ENCODE data around the gene MUSTN1. TPM values are rescaled to one million over a fixed set of nuclear protein-coding genes. Genes with fewer than 3 reads are reported as not detected.

Gene MUSTN1
- polyA plus RNA-seq, 2 of the 4 experiments (the other 2 are of a cell fraction) = not detected

- TF ChIP-seq RNF2 (IDR thresholded peaks at IDR 0.05; ENCODE audit: borderline replicate concordance, low read depth) (no peak), KDM1A (IDR thresholded peaks at IDR 0.05; ENCODE audit: low read depth) (no peak), ZC3H11A (IDR thresholded peaks at IDR 0.05) (no peak), KDM5A (IDR thresholded peaks at IDR 0.05) (no peak)
Observed at GRCh38 chr3:52848617-52849016, 13.8 kb upstream of the MUSTN1 start (continued).

DNA sequence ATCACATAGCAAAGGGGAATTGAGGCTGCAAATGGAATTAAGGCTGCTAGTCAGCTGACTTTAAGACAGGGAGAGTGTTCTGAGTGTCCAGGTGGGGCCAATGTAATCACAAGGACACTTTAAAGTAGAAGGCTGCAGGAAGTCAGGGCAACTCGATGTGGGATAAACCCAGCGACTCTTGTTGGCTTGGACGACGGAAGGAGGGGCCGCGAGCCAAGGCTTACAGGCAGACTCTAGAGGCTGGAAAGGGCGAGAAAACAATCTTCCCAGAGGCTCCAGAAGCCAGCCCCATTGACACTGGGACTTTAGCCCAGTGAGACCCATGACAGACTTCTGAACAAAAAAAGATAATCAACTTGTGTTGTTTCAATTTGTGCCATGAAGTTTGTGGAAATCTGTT lies 12.9 kb upstream of the MUSTN1 start:
- 88% methylated on average over 7 of the region's 7 CpGs for WGBS (ENCODE audit: missing lambda C conversion rate)
- ATAC-seq (no peak), FAIRE-seq (no peak), DNase-seq (ENCODE audit: low read depth in 1 of 2, low spot score in 1 of 2) (no peak)
- Histone ChIP-seq H3K4me3 (no peak overlapping the region), H3K27ac (no peak overlapping the region), H3K4me1 (no peaks in the 10 kb centered on the region), H3K4me2 (no peak overlapping the region), H3K9me3 (no peaks in the 10 kb centered on the region)
- ChIA-PET CTCF (interaction anchor here (1.3 to 1.5 kb wide), 2 partner anchors 10 to 16 kb away, joined by 3 to 4 read pairs; no protein-coding TSS in a partner anchor), POLR2A (no interaction called here)
- TF ChIP-seq MAFK (IDR thresholded peaks at IDR 0.05; ENCODE audit: partially characterized antibody) (no peak), PHF8 (IDR thresholded peaks at IDR 0.05; ENCODE audit: borderline replicate concordance, low read depth) (no peak)

DNA sequence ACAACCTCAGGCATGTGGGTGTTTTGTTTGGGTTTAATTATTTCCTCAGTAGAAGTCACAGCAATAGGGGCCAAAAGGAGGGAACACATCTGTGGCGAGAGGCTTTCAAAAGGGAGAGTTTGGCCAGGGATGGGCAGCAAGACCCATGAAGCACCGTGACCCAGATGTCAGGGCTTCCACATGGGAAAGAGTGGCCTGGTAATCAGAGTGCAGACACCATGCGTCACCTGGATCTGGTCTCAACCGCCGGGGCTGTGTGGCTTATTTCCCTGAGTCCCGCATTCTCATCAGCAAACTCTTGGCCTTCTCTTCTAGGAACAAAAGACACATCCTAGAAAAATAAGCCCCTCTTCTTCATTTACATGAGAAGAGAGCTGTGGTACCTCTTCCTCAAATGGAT lies 12.4 kb upstream of the MUSTN1 start:
- Histone ChIP-seq H3K4me3 (no peak overlapping the region), H3K27ac (no peak overlapping the region), H3K9me3 (no peaks in the 10 kb centered on the region), H3K4me2 (no peak overlapping the region), H3K4me1 (no peaks in the 10 kb centered on the region)
- no peak for DNase-seq (ENCODE audit: low read depth in 1 of 2, low spot score in 1 of 2)
- no peak for FAIRE-seq
- no peak for TF ChIP-seq GATA3 (IDR thresholded peaks at IDR 0.05; ENCODE audit: borderline replicate concordance)
- no peak for TF ChIP-seq NR3C1 (IDR thresholded peaks at IDR 0.05)
- TF ChIP-seq, protein P1, sequence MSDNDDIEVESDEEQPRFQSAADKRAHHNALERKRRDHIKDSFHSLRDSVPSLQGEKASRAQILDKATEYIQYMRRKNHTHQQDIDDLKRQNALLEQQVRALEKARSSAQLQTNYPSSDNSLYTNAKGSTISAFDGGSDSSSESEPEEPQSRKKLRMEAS (IDR thresholded peaks at IDR 0.05) = no peak
- no peak for TF ChIP-seq HOXA7 (CRISPR knock-in tag; IDR thresholded peaks at IDR 0.05)
- no peak for TF ChIP-seq JUN (IDR thresholded peaks at IDR 0.05)
- TF ChIP-seq, protein P2, sequence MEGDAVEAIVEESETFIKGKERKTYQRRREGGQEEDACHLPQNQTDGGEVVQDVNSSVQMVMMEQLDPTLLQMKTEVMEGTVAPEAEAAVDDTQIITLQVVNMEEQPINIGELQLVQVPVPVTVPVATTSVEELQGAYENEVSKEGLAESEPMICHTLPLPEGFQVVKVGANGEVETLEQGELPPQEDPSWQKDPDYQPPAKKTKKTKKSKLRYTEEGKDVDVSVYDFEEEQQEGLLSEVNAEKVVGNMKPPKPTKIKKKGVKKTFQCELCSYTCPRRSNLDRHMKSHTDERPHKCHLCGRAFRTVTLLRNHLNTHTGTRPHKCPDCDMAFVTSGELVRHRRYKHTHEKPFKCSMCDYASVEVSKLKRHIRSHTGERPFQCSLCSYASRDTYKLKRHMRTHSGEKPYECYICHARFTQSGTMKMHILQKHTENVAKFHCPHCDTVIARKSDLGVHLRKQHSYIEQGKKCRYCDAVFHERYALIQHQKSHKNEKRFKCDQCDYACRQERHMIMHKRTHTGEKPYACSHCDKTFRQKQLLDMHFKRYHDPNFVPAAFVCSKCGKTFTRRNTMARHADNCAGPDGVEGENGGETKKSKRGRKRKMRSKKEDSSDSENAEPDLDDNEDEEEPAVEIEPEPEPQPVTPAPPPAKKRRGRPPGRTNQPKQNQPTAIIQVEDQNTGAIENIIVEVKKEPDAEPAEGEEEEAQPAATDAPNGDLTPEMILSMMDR (IDR thresholded peaks at IDR 0.05) = no peak
- ATAC-seq = no peak
- POLR2A ChIA-PET = no interaction called here
- CTCF ChIA-PET = no interaction called here
- 88% methylated on average over 6 of the region's 6 CpGs for WGBS (ENCODE audit: missing lambda C conversion rate)

GRCh38 chr3:52846432-52846965 lies 11.7 kb upstream of the MUSTN1 start:
- no peak for DNase-seq (ENCODE audit: low read depth in 1 of 2, low spot score in 1 of 2)
- Histone ChIP-seq H3K4me2 (no peak overlapping the region), H3K4me1 (no peaks in the 10 kb centered on the region), H3K4me3 (no peak overlapping the region), H3K9me3 (no peaks in the 10 kb centered on the region), H3K27ac (no peak overlapping the region)
- POLR2A ChIA-PET = no interaction called here
- CTCF ChIA-PET = interaction anchor here (0.7 kb wide), 1 partner anchor 25 kb away, joined by 3 read pairs; no protein-coding TSS in a partner anchor
- no peak for ATAC-seq
- no peak for TF ChIP-seq POLR2A (IDR thresholded peaks at IDR 0.05; ENCODE audit: low read length)
- TF ChIP-seq RNF2 (IDR thresholded peaks at IDR 0.05; ENCODE audit: borderline replicate concordance, low read depth) = no peak
- no peak for TF ChIP-seq BHLHE40 (IDR thresholded peaks at IDR 0.05; ENCODE audit: low read depth, low read length)
- no peak for TF ChIP-seq NPAS2 (CRISPR knock-in tag; IDR thresholded peaks at IDR 0.05; ENCODE audit: borderline replicate concordance)
- no peak for TF ChIP-seq HOXA7 (CRISPR knock-in tag; IDR thresholded peaks at IDR 0.05)
- TF ChIP-seq ZC3H11A (IDR thresholded peaks at IDR 0.05) = no peak
- TF ChIP-seq ZNF302 (CRISPR knock-in tag; IDR thresholded peaks at IDR 0.05) = no peak
- TF ChIP-seq FOSB (CRISPR knock-in tag; IDR thresholded peaks at IDR 0.05) = no peak
- no peak for TF ChIP-seq TFCP2L1 (CRISPR knock-in tag; IDR thresholded peaks at IDR 0.05)
- TF ChIP-seq RFX5 (IDR thresholded peaks at IDR 0.05) = no peak
- TF ChIP-seq BCL3 (IDR thresholded peaks at IDR 0.05) = no peak
- no peak for TF ChIP-seq NR3C1 (IDR thresholded peaks at IDR 0.05)
- no peak for TF ChIP-seq JUNB (IDR thresholded peaks at IDR 0.05)
- no peak for TF ChIP-seq EP300 (IDR thresholded peaks at IDR 0.05)
- TF ChIP-seq EHMT2 (IDR thresholded peaks at IDR 0.05; ENCODE audit: low read depth) = no peak
- no peak for TF ChIP-seq POLR2AphosphoS2 (conservative IDR thresholded peaks at IDR 0.05; ENCODE audit: low read length)
- TF ChIP-seq, protein P2 (IDR thresholded peaks at IDR 0.05) = no peak
- TF ChIP-seq JUN (IDR thresholded peaks at IDR 0.05) = no peak
- TF ChIP-seq, protein P1 (IDR thresholded peaks at IDR 0.05) = no peak
- FAIRE-seq = no peak
- WGBS (ENCODE audit: missing lambda C conversion rate) = 85% methylated on average over 15 of the region's 15 CpGs
